HEK293 (cell line): ENCODE data around the gene MAN2B2.
A peak's percentile ranks its signal among the peaks of the same experiment; 100 is the strongest.

Experiments used
- CTCF ChIA-PET: fragments of 350-600 bp; formaldehyde crosslinking; extraction: SDS; loops from one replicate; lab custom pipeline; 2021; ENCODE audit warnings: antibody characterized with exemption; lab: Yijun Ruan, JAX
- POLR2A ChIA-PET: fragments of 300-600 bp; formaldehyde crosslinking; extraction: SDS; loops from one replicate; lab custom pipeline; 2020; ENCODE audit warnings: antibody characterized with exemption, inconsistent platforms; lab: Yijun Ruan, JAX
- H3K27ac ChIP-seq: fragments of 200-500 bp; sonication (Bioruptor generic); 2 replicates; pipeline ENCODE4 v1.5.1; 2014; ENCODE audit warnings: low read depth, low read length, control low read depth, inconsistent platforms; ENCODE audit errors: extremely low read depth
- H3K36me3 ChIP-seq, 2 experiments: fragments of 200-500 bp in 1 of 2; sonication (Bioruptor generic) in 1 of 2; 1 replicate in 1 of 2; 2 replicates in 1 of 2; pipeline ENCODE4 v1.5.1; 2014 to 2017; ENCODE audit warnings: inconsistent platforms in 2 of 2, low read length in 2 of 2; ENCODE audit not compliant: control insufficient read depth in 2 of 2, insufficient read depth in 1 of 2
- H3K4me1 ChIP-seq: fragments of 200-500 bp; sonication (Bioruptor generic); 2 replicates; pipeline ENCODE4 v1.5.1; 2014; ENCODE audit warnings: mild to moderate bottlenecking, low read length, inconsistent platforms; ENCODE audit not compliant: control insufficient read depth, insufficient read depth
- H3K4me3 ChIP-seq: 2 replicates; pipeline ENCODE4 v1.5.1; 2011; ENCODE audit warnings: low read depth, mild to moderate bottlenecking, control low read depth, low read length, moderate library complexity
- H3K9me3 ChIP-seq: fragments of 200-500 bp; sonication (Bioruptor generic); 2 replicates; pipeline ENCODE4 v1.5.1; 2014; ENCODE audit warnings: low read depth, low read length, inconsistent platforms; ENCODE audit not compliant: control insufficient read depth, insufficient read depth
- EGR2 ChIP-seq: fragments of 450-650 bp; formaldehyde crosslinking; IDR thresholded peaks from 2 replicates; pipeline ENCODE4 v1.5.1; 2016; ENCODE audit warnings: low read depth, missing biosample characterization, missing genetic modification characterization
- GLI4 ChIP-seq: fragments of 450-650 bp; formaldehyde crosslinking; IDR thresholded peaks from 2 replicates; pipeline ENCODE4 v1.5.1; 2016; ENCODE audit warnings: missing biosample characterization, missing genetic modification characterization
- HIC1 ChIP-seq: fragments of 450-650 bp; formaldehyde crosslinking; IDR thresholded peaks from 2 replicates; pipeline ENCODE4 v1.5.1; 2016; ENCODE audit warnings: missing biosample characterization, missing genetic modification characterization
- INSM2 ChIP-seq: fragments of 450-650 bp; formaldehyde crosslinking; IDR thresholded peaks from 2 replicates; pipeline ENCODE4 v1.5.1; 2016; ENCODE audit warnings: missing biosample characterization, missing genetic modification characterization
- KLF10 ChIP-seq: fragments of 450-650 bp; IDR thresholded peaks from 2 replicates; pipeline ENCODE4 v1.5.1; 2018; ENCODE audit warnings: missing biosample characterization, mild to moderate bottlenecking, missing genetic modification characterization
- KLF16 ChIP-seq: fragments of 450-650 bp; formaldehyde crosslinking; IDR thresholded peaks from 2 replicates; pipeline ENCODE4 v1.5.1; 2017; ENCODE audit warnings: missing biosample characterization, missing genetic modification characterization
- OVOL3 ChIP-seq: fragments of 450-650 bp; formaldehyde crosslinking; IDR thresholded peaks from 2 replicates; pipeline ENCODE4 v1.5.1; 2016; ENCODE audit warnings: missing biosample characterization, missing genetic modification characterization
- PRDM6 ChIP-seq: fragments of 450-650 bp; formaldehyde crosslinking; IDR thresholded peaks from 2 replicates; pipeline ENCODE4 v1.5.1; 2017; ENCODE audit warnings: missing biosample characterization, missing genetic modification characterization
- SCRT2 ChIP-seq: fragments of 450-650 bp; formaldehyde crosslinking; IDR thresholded peaks from 2 replicates; pipeline ENCODE4 v1.5.1; 2016; ENCODE audit warnings: missing biosample characterization, missing genetic modification characterization
- ZBTB21 ChIP-seq: fragments of 450-650 bp; formaldehyde crosslinking; IDR thresholded peaks from 2 replicates; pipeline ENCODE4 v1.5.1; 2017; ENCODE audit warnings: missing biosample characterization, missing genetic modification characterization
- ZBTB8A ChIP-seq: fragments of 450-650 bp; formaldehyde crosslinking; IDR thresholded peaks from 2 replicates; pipeline ENCODE4 v1.5.1; 2016; ENCODE audit warnings: missing biosample characterization, missing genetic modification characterization
- ZFHX2 ChIP-seq: fragments of 450-650 bp; formaldehyde crosslinking; conservative IDR thresholded peaks from 2 replicates; pipeline ENCODE4 v1.5.1; 2016; ENCODE audit warnings: missing biosample characterization, missing genetic modification characterization
- ZIC2 ChIP-seq: fragments of 450-650 bp; formaldehyde crosslinking; IDR thresholded peaks from 2 replicates; pipeline ENCODE4 v1.5.1; 2016; ENCODE audit warnings: missing biosample characterization, missing genetic modification characterization
- ZNF16 ChIP-seq: fragments of 450-650 bp; formaldehyde crosslinking; IDR thresholded peaks from 2 replicates; pipeline ENCODE4 v1.5.1; 2016; ENCODE audit warnings: low read depth, missing biosample characterization, missing genetic modification characterization
- ZNF335 ChIP-seq: fragments of 450-650 bp; formaldehyde crosslinking; conservative IDR thresholded peaks from 2 replicates; pipeline ENCODE4 v1.5.1; 2016; ENCODE audit warnings: missing biosample characterization, missing genetic modification characterization
- ZNF426 ChIP-seq: fragments of 450-650 bp; formaldehyde crosslinking; IDR thresholded peaks from 2 replicates; pipeline ENCODE4 v1.5.1; 2017; ENCODE audit warnings: missing biosample characterization, missing genetic modification characterization, mild to moderate bottlenecking, inconsistent platforms, moderate library complexity
- ZNF529 ChIP-seq: fragments of 450-650 bp; formaldehyde crosslinking; IDR thresholded peaks from 2 replicates; pipeline ENCODE4 v1.5.1; 2017; ENCODE audit warnings: missing genetic modification characterization, missing biosample characterization; ENCODE audit not compliant: insufficient replicate concordance
- ZNF571 ChIP-seq: fragments of 450-650 bp; formaldehyde crosslinking; IDR thresholded peaks from 2 replicates; pipeline ENCODE4 v1.5.0; 2017; ENCODE audit warnings: missing biosample characterization, missing genetic modification characterization
- ZNF621 ChIP-seq: fragments of 450-650 bp; formaldehyde crosslinking; IDR thresholded peaks from 2 replicates; pipeline ENCODE4 v1.5.1; 2017; ENCODE audit warnings: missing biosample characterization, missing genetic modification characterization
- ZNF776 ChIP-seq: fragments of 450-650 bp; formaldehyde crosslinking; IDR thresholded peaks from 2 replicates; pipeline ENCODE4 v1.5.0; 2017; ENCODE audit warnings: missing biosample characterization, missing genetic modification characterization, borderline replicate concordance

The MAN2B2 gene

DNA sequence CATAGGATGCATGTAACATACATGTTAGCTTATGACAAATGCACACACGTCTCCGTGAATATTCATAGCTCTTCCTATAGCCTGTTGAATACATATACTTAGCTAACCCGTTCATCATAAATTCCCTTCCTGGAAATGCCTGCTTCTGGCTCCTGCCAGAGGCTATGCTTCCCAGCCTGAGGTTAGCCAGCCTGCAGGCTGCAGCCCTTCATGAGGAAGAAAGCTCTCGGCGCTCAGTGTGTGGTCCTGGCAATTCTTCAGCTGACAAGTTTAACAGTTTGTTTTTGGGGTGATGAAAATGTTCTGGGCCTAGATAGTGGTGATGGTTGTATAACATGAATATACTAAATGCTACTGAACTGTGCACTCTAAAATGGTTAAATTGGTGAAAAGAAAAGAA is 48.8 kb upstream of the MAN2B2 start:
- no peak overlapping the region for H3K4me3 ChIP-seq
- H3K27ac ChIP-seq, result no peak overlapping the region
- ChIA-PET CTCF (no interaction called here), POLR2A (no interaction called here)
- no peaks in the 10 kb centered on the region for H3K9me3 ChIP-seq
- no peaks in the 10 kb centered on the region for H3K36me3 ChIP-seq
- H3K4me1 ChIP-seq, result no peaks in the 10 kb centered on the region
- TF ChIP-seq ZNF776 (tag by site-specific recombination), result no peak
- TF ChIP-seq KLF10 (tag by site-specific recombination), result no peak

GRCh38 chr4:6526671-6527091 is 48.3 kb upstream of the MAN2B2 start:
- TF ChIP-seq EGR2 (tag by site-specific recombination), result peak; percentile 88
- TF ChIP-seq SCRT2, result no peak
- TF ChIP-seq ZNF335 (tag by site-specific recombination), result no peak
- TF ChIP-seq ZNF426 (tag by site-specific recombination), result no peak
- no peak for TF ChIP-seq KLF16 (tag by site-specific recombination)
- TF ChIP-seq HIC1 (tag by site-specific recombination), result no peak
- peak; percentile 80 for TF ChIP-seq ZFHX2 (tag by site-specific recombination)
- no peak for TF ChIP-seq ZNF621 (tag by site-specific recombination)
- Histone ChIP-seq H3K4me1 (no peaks in the 10 kb centered on the region), H3K9me3 (no peaks in the 10 kb centered on the region), H3K36me3 (no peaks in the 10 kb centered on the region), H3K27ac (no peak overlapping the region), H3K4me3 (no peak overlapping the region)
- POLR2A ChIA-PET, result no interaction called here
- CTCF ChIA-PET, result interaction anchor here (0.7 kb wide), 1 partner anchor 19 kb away, joined by 3 read pairs; no protein-coding TSS in a partner anchor

GRCh38 chr4:6527259-6527658 is 47.7 kb upstream of the MAN2B2 start:
- no peaks in the 10 kb centered on the region for H3K9me3 ChIP-seq
- ChIA-PET POLR2A (no interaction called here), CTCF (interaction anchor here (0.7 kb wide), 1 partner anchor 18 kb away, joined by 3 read pairs; no protein-coding TSS in a partner anchor)
- no peaks in the 10 kb centered on the region for H3K36me3 ChIP-seq
- H3K27ac ChIP-seq, result no peak overlapping the region
- H3K4me3 ChIP-seq, result no peak overlapping the region
- H3K4me1 ChIP-seq, result no peaks in the 10 kb centered on the region
- TF ChIP-seq ZNF571 (tag by site-specific recombination) (no peak), INSM2 (tag by site-specific recombination) (no peak), ZBTB8A (tag by site-specific recombination) (no peak), ZBTB21 (tag by site-specific recombination) (no peak), OVOL3 (tag by site-specific recombination) (no peak), GLI4 (tag by site-specific recombination) (no peak), ZIC2 (no peak), ZNF529 (tag by site-specific recombination) (no peak), PRDM6 (no peak), ZNF16 (tag by site-specific recombination) (no peak)
